ENCODE measurements around the gene DHCR24. TPM values are rescaled to one million over a fixed set of nuclear protein-coding genes. Genes with fewer than 3 reads are reported as not detected.

Gene DHCR24
- total RNA-seq, 1 donor from 2014 or later, result 181 TPM

DNA sequence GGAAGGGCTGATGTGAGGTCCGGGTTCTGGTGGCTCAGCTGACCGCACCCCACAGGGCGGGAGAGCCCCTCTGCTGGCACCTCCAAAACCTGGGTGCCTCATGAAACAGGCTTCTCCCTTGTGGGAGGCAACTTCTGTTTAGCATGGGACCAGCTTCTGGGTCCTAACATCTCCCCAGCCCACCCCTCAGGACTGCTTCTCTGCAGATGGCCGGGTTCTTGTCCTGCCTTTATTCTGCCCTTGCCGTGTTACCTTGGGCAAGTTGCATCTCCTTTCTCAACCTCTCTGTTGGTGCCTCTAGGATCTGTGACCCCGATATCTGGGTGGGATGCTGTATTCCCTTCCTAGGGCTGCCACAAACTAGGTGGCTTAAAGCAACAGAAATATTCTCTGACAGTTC lies 70.9 kb downstream of the DHCR24 start:
- no peak overlapping the region for H3K4me3 Mint-ChIP-seq (ENCODE audit: unreplicated experiment)
- TF ChIP-seq, protein P1, sequence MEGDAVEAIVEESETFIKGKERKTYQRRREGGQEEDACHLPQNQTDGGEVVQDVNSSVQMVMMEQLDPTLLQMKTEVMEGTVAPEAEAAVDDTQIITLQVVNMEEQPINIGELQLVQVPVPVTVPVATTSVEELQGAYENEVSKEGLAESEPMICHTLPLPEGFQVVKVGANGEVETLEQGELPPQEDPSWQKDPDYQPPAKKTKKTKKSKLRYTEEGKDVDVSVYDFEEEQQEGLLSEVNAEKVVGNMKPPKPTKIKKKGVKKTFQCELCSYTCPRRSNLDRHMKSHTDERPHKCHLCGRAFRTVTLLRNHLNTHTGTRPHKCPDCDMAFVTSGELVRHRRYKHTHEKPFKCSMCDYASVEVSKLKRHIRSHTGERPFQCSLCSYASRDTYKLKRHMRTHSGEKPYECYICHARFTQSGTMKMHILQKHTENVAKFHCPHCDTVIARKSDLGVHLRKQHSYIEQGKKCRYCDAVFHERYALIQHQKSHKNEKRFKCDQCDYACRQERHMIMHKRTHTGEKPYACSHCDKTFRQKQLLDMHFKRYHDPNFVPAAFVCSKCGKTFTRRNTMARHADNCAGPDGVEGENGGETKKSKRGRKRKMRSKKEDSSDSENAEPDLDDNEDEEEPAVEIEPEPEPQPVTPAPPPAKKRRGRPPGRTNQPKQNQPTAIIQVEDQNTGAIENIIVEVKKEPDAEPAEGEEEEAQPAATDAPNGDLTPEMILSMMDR (IDR thresholded peaks at IDR 0.05; ENCODE audit: unreplicated experiment), result no peak
- H3K27me3 Mint-ChIP-seq (ENCODE audit: unreplicated experiment), result peaks cover 4% of the 10 kb centered on the region
- no peaks in the 10 kb centered on the region for H3K36me3 Mint-ChIP-seq (ENCODE audit: low read depth, unreplicated experiment)
- no peaks in the 10 kb centered on the region for H3K9me3 Mint-ChIP-seq (ENCODE audit: unreplicated experiment)
- H3K4me1 Mint-ChIP-seq (ENCODE audit: unreplicated experiment), result peaks cover 9% of the 10 kb centered on the region
- no peak overlapping the region for H3K27ac Mint-ChIP-seq (ENCODE audit: unreplicated experiment)
- DNase-seq (ENCODE audit: low spot score), result no peak

DNA sequence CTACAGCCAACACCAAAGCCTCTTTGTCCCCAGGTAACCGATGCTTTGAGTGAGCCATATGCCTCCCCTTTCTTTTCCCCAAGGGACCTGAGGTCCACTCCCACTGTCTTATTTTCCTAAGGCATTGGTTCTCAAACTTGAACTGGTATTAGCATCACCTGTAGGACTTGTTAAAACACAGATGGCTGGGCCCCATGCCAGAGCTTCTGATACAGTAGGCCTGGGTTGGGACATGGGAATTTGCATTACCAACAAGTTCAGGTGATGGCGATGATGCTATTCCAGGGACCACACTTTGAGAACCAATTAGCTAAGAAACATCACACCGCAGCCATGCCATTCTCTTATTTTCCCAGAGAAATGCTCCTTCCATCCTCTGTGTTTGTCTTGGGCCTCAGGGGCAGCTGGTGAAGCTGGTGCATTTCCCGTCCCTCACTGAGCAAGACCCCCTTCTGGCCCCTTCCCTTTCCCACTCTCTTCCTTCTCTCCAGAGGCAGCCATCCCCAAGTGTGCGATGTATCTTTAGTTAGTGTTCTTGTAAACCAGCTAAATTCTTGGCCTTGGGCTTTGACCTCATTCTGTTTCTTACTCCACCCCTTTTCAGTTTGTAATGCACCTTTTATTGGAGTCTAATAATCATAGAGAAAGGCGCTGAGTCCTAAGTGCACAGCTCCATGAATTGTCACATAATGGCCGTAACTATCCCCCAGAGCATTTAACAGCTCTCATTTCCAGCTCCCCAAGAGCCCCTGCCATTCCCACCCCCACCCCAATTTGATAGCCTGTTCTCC lies 71.7 kb downstream of the DHCR24 start:
- Mint-ChIP-seq H3K4me1 (ENCODE audit: unreplicated experiment) (peaks cover 9% of the 10 kb centered on the region), H3K27me3 (ENCODE audit: unreplicated experiment) (peaks cover 2% of the 10 kb centered on the region)
- DNase-seq (ENCODE audit: low spot score), result no peak

GRCh38 chr1:54814571-54814970 lies 72.4 kb downstream of the DHCR24 start:
- peaks cover 9% of the 10 kb centered on the region for H3K4me1 Mint-ChIP-seq (ENCODE audit: unreplicated experiment)
- H3K4me3 Mint-ChIP-seq (ENCODE audit: unreplicated experiment), result no peak overlapping the region

More for the DNA sequence above, 71.7 kb downstream of the DHCR24 start:
- TF ChIP-seq, protein P1 (IDR thresholded peaks at IDR 0.05; ENCODE audit: unreplicated experiment), result no peak
- Mint-ChIP-seq H3K36me3 (ENCODE audit: low read depth, unreplicated experiment) (no peaks in the 10 kb centered on the region), H3K27ac (ENCODE audit: unreplicated experiment) (no peak overlapping the region), H3K9me3 (ENCODE audit: unreplicated experiment) (no peaks in the 10 kb centered on the region), H3K4me3 (ENCODE audit: unreplicated experiment) (no peak overlapping the region)

DNA sequence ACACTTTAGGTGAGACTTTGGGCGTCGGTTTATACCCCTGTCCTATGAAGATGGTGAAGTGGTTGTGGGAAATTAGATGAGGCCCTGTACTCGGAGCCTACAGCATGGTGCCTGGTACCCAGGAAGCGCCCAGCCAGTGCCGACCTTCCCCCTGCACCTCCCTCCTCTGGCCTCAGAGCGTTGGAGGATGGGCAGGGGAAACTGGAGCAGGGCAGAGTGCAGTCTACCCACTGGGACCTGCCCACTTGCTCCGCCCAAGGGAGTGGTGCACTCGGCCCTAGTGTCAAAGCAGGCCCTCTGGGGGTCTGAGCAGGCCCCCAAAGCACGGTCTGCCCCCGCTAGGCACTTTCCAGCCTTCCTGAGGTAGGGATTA lies 72.9 kb downstream of the DHCR24 start:
- Mint-ChIP-seq H3K27ac (ENCODE audit: unreplicated experiment) (no peak overlapping the region), H3K4me3 (ENCODE audit: unreplicated experiment) (no peak overlapping the region), H3K9me3 (ENCODE audit: unreplicated experiment) (no peaks in the 10 kb centered on the region), H3K36me3 (ENCODE audit: low read depth, unreplicated experiment) (no peaks in the 10 kb centered on the region), H3K27me3 (ENCODE audit: unreplicated experiment) (peaks cover 2% of the 10 kb centered on the region), H3K4me1 (ENCODE audit: unreplicated experiment) (peaks cover 9% of the 10 kb centered on the region)
- TF ChIP-seq, protein P1 (IDR thresholded peaks at IDR 0.05; ENCODE audit: unreplicated experiment), result no peak
- no peak for DNase-seq (ENCODE audit: low spot score)

More at GRCh38 chr1:54814571-54814970, 72.4 kb downstream of the DHCR24 start:
- DNase-seq (ENCODE audit: low spot score), result no peak
- no peak overlapping the region for H3K27ac Mint-ChIP-seq (ENCODE audit: unreplicated experiment)
- H3K36me3 Mint-ChIP-seq (ENCODE audit: low read depth, unreplicated experiment), result no peaks in the 10 kb centered on the region
- H3K27me3 Mint-ChIP-seq (ENCODE audit: unreplicated experiment), result peaks cover 2% of the 10 kb centered on the region
- TF ChIP-seq, protein P1 (IDR thresholded peaks at IDR 0.05; ENCODE audit: unreplicated experiment), result no peak
- H3K9me3 Mint-ChIP-seq (ENCODE audit: unreplicated experiment), result no peaks in the 10 kb centered on the region

DNA sequence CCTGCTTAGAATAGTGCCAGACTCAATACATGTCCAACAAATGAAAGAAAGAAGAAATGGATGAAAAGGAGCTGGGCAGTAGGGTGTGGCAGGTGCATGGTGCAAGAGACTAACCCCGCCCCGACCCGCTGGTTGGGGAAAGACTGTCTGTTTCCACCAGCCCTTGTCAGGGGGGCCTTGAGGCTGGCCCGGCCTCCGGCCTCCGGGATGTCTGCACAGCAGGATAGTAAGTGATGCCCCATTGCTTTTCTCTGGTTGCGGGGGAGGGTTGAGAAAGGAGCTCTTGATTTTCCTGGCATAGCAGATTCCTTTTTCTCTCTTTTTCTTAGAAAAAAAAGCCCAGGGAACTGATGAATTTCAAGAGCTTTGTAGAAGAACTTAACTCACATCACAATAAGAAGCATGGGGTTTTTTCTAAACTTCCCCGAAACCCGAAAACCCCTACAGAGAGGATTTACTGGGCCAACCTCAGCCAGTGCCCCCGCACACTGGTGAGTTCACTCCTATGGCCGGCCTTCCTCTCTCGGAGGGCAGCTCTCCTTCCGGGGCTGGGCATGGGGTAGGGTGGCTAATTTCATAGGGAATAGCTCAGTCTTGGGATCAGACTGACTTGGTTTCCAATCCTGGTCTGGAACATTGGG lies 73.4 kb downstream of the DHCR24 start:
- no peaks in the 10 kb centered on the region for H3K9me3 Mint-ChIP-seq (ENCODE audit: unreplicated experiment)
- no peak for DNase-seq (ENCODE audit: low spot score)
- H3K4me3 Mint-ChIP-seq (ENCODE audit: unreplicated experiment), result no peak overlapping the region
- peaks cover 2% of the 10 kb centered on the region for H3K27me3 Mint-ChIP-seq (ENCODE audit: unreplicated experiment)
- TF ChIP-seq, protein P1 (IDR thresholded peaks at IDR 0.05; ENCODE audit: unreplicated experiment), result no peak
- no peaks in the 10 kb centered on the region for H3K36me3 Mint-ChIP-seq (ENCODE audit: low read depth, unreplicated experiment)
- no peak overlapping the region for H3K27ac Mint-ChIP-seq (ENCODE audit: unreplicated experiment)
- peaks cover 6% of the 10 kb centered on the region for H3K4me1 Mint-ChIP-seq (ENCODE audit: unreplicated experiment)
